ENCODE results near the gene MC3R.

The MC3R gene

DNA sequence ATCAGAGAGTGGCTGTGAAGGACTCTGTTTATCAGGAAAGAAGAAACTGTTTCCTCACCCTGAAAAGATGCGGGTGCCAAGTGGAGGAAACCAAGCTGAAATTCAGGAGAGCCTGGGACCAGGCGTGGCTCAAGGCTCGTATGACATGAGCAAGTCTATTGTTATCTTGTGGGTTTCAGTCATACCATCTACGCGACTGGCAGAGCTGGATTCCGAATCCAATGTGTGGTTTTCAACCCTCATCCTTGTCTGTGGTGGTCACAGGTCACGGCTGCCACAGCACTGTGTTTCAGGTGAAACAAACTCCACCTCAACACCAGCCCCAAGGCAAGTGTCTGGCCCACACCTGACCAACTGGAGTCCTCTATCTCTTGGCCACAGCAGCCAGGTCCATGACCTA is 9.1 kb downstream of the MC3R start:
- no peak for DNase-seq

DNA sequence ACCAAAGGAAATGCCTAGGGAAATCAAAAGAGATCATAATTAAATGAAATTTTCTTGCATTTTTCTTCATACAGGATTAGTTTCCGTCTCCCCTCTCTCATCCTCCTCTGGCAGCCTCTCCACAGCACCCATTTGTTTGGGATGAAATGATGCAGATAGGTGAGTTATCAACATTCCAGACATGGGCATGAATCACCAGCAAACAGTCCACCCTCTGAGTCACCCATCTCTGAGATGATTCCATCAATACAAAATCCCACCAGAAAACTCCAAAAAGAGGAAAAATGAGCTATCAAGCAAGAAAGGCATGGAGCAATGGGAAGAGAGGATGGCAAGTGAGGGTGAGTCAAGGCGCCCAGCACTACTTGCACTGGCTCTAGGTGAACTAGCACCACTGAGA is 11.4 kb downstream of the MC3R start:
- DNase-seq, result no peak

DNA sequence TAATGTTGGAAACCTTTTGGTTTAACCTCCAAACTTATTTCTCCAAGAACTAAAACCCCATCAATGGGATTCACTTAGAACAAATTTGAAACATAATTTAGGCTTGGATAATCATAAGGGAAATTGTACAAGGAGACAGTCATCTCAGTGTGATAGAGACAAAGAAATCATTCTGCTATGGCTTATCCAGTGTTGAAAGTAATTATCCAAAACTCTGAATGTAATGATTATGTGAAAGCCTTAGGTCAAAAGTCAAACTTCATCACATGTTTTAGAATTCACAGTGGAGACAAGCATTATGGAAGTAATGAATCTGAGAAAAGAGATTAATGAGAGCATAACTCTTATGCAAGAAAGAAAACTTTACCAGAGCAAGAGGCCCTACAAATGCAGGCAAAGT is 20.0 kb downstream of the MC3R start:
- no peak for DNase-seq

DNA sequence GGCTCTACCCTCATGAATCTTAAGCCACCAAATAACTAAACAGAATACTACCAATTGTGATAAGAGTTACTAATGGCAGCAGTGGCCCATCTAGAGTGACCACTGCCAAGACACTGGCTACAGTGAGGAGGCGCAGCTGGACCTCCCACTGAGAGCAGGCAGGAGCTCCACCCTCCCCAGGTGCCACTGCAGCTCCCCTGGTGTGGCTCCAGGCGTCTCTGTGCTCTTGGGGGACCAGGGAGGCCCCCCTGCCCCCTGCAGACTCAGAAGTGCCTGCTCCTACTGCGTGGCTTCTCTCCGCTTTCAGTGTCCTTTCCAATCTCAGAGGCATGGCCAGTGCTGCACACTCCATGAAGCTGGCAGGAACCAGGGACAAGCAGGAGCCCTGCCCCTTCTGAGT is 23.4 kb downstream of the MC3R start:
- DNase-seq, result no peak

DNA sequence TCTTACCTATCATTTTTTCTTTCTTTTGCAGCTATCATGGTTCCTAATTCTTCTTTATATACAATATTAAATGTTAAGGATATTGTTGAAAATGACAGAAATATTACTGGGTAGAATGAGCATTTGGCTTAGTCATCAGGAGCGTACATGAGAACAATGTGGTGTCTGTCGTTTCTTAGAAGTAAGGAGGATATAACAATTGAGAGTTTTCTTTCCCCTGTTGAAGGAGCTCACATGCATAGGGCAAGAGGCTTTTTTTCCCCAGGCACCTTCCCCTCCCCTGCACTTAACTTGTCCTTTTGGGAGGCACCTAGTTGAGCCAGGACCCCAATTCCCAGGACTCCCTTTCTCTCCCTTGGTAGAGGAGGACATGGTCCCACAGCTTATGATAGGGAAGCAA is 25.0 kb downstream of the MC3R start:
- no peak for DNase-seq

DNA sequence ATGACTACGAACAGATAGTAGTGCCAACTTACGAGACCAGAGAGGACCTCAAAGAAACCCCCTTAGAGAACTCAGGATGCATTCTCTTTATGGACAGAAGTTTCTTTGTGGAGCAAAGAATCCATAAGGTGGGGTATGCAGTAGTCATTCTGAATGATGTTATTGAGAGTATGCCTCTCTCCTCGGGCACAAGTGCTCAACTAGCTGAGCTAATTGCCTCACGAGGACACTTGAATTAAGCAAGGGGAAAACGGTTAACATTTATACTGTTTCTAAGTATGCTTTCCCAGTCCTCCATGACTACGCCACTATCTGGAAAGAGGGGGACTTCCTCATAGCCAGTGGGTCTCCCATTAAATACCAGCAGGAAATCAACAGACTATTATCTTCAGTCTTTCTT is 25.6 kb downstream of the MC3R start:
- no peak for DNase-seq

DNA sequence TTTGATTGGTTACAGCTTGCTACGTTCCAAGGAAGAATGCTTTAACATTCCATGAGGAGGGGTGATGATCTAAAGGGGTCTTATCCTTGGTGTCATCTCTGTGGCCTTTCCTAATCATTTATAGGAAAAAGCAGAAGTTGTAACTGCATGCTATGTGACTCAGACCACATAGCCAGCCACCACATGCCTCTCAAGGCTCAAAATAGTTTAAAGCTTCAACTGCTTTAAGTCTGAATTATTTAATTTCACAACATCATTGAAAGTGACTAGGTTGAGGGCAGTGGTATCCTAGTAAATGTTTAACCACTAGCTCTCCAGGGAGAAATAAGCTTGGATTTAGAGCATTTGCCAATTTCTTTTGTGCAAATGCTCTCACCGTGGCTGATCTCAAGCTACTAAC is 29.7 kb downstream of the MC3R start:
- no peak for DNase-seq

DNA sequence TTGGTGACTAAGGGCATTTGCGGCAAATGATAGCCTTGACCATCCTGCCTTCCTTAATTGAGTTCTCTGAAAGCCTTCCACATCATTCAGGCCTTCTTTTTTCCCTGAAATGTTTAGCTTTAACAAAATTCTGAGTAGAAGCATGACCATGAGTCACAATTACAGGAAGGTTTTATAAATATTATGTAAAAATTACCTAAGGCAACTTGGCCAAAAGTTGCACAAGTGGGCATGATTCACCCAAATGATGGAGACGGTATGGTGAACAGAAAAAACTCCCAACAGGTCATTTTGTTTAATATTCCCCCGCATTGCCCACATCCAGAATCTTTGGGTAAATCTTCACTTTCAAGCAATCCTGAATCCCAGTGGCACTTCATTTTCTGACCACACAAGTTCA is 37.0 kb downstream of the MC3R start:
- no peak for DNase-seq

DNA sequence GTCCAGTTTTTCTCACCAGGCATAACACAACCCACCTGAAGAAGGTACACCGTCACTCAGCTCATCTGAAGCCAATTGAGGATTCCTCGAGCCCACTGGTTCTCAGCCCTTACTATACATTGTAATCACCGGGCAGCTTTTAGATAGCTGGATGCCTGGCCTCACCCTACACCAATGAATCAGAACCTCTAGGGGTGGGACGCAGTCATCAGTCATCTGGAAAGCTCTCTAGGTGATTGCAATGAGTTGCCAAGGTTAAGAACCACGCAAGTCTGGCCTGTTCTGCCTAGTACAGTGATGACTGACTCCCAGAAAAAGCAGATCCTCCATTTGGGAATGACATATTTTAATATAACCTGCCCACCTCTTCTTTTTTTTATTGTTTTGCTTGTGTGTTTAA is 41.1 kb downstream of the MC3R start:
- DNase-seq, result no peak

DNA sequence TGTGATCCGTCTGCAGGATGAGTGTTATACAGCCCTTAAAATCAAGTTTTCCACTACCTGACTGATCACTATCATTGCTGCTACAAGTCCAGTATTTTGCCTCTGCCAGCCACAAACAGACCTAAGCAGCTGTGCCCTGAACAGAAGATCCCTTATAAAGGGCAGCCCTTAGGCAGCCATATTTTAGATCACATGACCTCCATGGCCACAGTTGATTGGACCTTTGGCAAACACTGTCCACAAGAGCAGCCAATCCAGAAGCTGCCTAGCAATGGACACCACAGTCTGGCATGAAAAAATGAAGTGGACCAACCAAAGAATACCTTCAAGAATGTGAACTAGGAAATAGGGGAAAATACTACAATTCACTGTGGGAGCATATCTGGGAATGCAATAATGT is 50.8 kb downstream of the MC3R start:
- no peak for DNase-seq
